A673 (cell line): ENCODE data around the gene TPM3. TPM values are rescaled to one million over a fixed set of nuclear protein-coding genes. Genes with fewer than 3 reads are reported as not detected.

Source experiments
- BruUV-seq: library from RNA; stranded (reverse); fragments of 400-500 nt; replicated peaks from 2 replicates; lab custom pipeline; 2021; lab: Mats Ljungman, UMichigan
- CTCF ChIA-PET: fragments of 300-600 bp; sonication (Branson Sonifier 250); formaldehyde crosslinking; loops from one replicate; lab custom pipeline; 2022; ENCODE audit warnings: antibody characterized with exemption; lab: Charles Lee
- POLR2A ChIA-PET: fragments of 300-600 bp; sonication (Branson Sonifier 250); formaldehyde crosslinking; loops from one replicate; lab custom pipeline; 2022; ENCODE audit warnings: antibody characterized with exemption; ENCODE audit not compliant: low non-redundant PET; lab: Charles Lee
- DNase-seq: peaks from one replicate; pipeline ENCODE4 v3.0.0-alpha.2; 2015; ENCODE audit warnings: low spot score
- H3K27ac ChIP-seq: fragments of 200-600 bp; sonication (generic); 2 replicates; pipeline ENCODE4 v1.5.1; 2016; ENCODE audit warnings: mixed run types, low read depth, mild to moderate bottlenecking, mixed read lengths, antibody characterized with exemption, low read length; ENCODE audit not compliant: poor library complexity, severe bottlenecking
- H3K27me3 ChIP-seq: fragments of 200-600 bp; sonication (generic); replicated peaks from 2 replicates; pipeline ENCODE4 v1.6.1; 2017; ENCODE audit warnings: mixed run types, low read depth, mild to moderate bottlenecking, mixed read lengths, antibody characterized with exemption, low read length; ENCODE audit not compliant: insufficient read depth, poor library complexity
- H3K36me3 ChIP-seq: fragments of 200-600 bp; sonication (generic); 2 replicates; pipeline ENCODE4 v1.6.1; 2016; ENCODE audit warnings: mixed run types, mild to moderate bottlenecking, mixed read lengths, antibody characterized with exemption, low read length; ENCODE audit not compliant: insufficient read depth, poor library complexity, severe bottlenecking
- H3K4me1 ChIP-seq: fragments of 200-600 bp; sonication (generic); 2 replicates; pipeline ENCODE4 v1.6.1; 2017; ENCODE audit warnings: mixed run types, mild to moderate bottlenecking, mixed read lengths, antibody characterized with exemption, low read length; ENCODE audit not compliant: insufficient read depth, poor library complexity, severe bottlenecking
- H3K4me3 ChIP-seq: fragments of 200-600 bp; sonication (generic); 2 replicates; pipeline ENCODE4 v1.5.1; 2016; ENCODE audit warnings: low read depth, mixed run types, mild to moderate bottlenecking, mixed read lengths, low read length; ENCODE audit not compliant: poor library complexity, severe bottlenecking
- H3K9me3 ChIP-seq: fragments of 200-600 bp; sonication (generic); 2 replicates; pipeline ENCODE4 v1.6.1; 2016; ENCODE audit warnings: mixed run types, low read depth, mild to moderate bottlenecking, mixed read lengths, antibody characterized with exemption, low read length; ENCODE audit not compliant: poor library complexity, severe bottlenecking
- CTCF ChIP-seq: fragments of 300-800, 200-600 bp; sonication (generic); conservative IDR thresholded peaks from 2 replicates; pipeline ENCODE4 v1.5.1; 2017; ENCODE audit warnings: low read depth, mild to moderate bottlenecking, antibody characterized with exemption, low read length, moderate library complexity, mixed read lengths
- EZH2 ChIP-seq: fragments of 200-600 bp; sonication (generic); IDR thresholded peaks from 2 replicates; pipeline ENCODE4 v1.6.1; 2017; ENCODE audit warnings: borderline replicate concordance, low read depth, mild to moderate bottlenecking, mixed read lengths, antibody characterized with exemption, low read length; ENCODE audit not compliant: poor library complexity, severe bottlenecking
- intact Hi-C: fragments of 100-400 bp; cut with micrococcal nuclease; formaldehyde crosslinking; loops from one replicate; pipeline ENCODE4 v1.10.0; 2022; ENCODE audit not compliant: unreplicated experiment
- total RNA-seq: library from RNA; stranded (reverse); gene quantifications from 2 replicates; pipeline ENCODE4 v1.2.3, GENCODE V29; 2021

Gene TPM3
- total RNA-seq, 1 experiment from 2014 or later = 746 TPM

GRCh38 chr1:154166207-154166606 lies 25.7 kb downstream of the TPM3 start:
- POLR2A ChIA-PET = no interaction called here
- BruUV-seq = no TSS peak
- no peak for TF ChIP-seq CTCF
- no peak for TF ChIP-seq EZH2
- Histone ChIP-seq H3K9me3 (no peaks in the 10 kb centered on the region), H3K27me3 (no peaks in the 10 kb centered on the region), H3K4me3 (no peak overlapping the region), H3K27ac (no peak overlapping the region), H3K36me3 (peaks cover 93% of the 10 kb centered on the region), H3K4me1 (no peaks in the 10 kb centered on the region)
- DNase-seq = no peak
- intact Hi-C loops = no loop called here
- CTCF ChIA-PET = no interaction called here

DNA sequence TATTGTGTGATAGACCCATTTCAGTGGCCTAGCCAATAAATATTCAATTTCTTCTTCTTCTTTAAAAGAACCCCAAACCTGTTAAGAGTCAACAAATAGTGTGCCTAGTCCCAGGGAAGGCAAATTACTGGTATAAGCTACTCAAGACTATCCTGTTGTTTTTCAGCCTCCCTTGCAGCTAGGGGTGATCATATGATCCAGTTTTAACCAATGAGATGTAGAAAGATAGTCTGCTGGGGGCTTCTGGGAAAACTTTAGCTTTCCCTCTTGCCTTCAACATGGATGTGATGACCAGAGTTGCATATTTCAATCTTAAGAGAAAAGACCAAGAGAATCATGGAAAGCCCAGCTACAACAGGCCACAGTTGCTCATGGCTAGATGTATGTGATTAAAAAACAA lies 32.3 kb downstream of the TPM3 start:
- peaks cover 84% of the 10 kb centered on the region for H3K36me3 ChIP-seq
- intact Hi-C loops = no loop called here
- CTCF ChIA-PET = no interaction called here

DNA sequence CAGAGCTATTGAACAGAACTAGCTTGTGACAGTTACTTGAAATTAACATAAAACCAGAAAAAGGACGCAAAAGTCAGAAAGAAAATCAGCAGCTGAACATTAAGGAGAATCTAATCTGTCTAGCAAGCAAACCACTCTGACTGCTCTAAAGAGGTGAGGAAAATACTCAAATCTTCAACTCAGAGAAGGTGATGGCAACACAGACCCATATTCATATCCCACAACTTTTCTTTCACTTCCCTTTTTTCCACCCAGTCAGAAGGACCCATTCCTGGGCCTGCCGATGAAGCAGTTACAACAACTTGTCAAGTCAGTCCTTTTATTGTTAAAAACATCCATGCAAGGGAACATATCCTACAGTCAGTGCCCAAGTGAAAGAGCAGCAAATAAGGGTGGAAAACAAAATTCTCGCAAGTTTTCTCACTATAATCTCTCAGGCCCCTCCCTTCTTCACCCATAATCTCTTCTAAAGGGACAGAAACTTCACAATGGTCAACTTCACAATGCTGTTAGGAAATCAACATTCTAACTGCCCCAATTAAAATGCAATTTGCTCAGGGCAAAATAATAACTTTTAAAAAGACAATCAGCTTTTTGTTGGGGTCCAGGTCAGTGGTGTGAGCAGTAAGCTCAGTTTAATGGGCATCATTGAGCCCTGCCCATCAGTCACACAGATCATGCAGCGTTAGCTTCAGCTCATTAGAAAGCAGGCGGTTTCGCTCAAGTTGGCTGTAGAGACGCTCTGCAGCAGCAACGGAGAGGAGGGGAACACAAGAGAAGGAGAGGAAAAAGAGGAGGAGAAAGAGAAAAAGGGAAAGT lies 33.4 kb downstream of the TPM3 start:
- H3K27me3 ChIP-seq = no peaks in the 10 kb centered on the region
- H3K9me3 ChIP-seq = no peaks in the 10 kb centered on the region
- ChIA-PET POLR2A (no interaction called here), CTCF (no interaction called here)
- BruUV-seq = no TSS peak
- intact Hi-C loops = no loop called here
- H3K4me3 ChIP-seq = no peak overlapping the region
- H3K36me3 ChIP-seq = peaks cover 77% of the 10 kb centered on the region
- no peak for TF ChIP-seq EZH2
- no peak for TF ChIP-seq CTCF
- H3K4me1 ChIP-seq = peaks cover 7% of the 10 kb centered on the region
- H3K27ac ChIP-seq = peak overlapping the region; percentile 44
- no peak for DNase-seq

More for the DNA sequence above, 32.3 kb downstream of the TPM3 start:
- Histone ChIP-seq H3K4me1 (peaks cover 7% of the 10 kb centered on the region), H3K9me3 (no peaks in the 10 kb centered on the region), H3K27ac (no peak overlapping the region), H3K27me3 (no peaks in the 10 kb centered on the region), H3K4me3 (no peak overlapping the region)
- TF ChIP-seq EZH2 (no peak), CTCF (no peak)
- DNase-seq = no peak
- no TSS peak for BruUV-seq
- POLR2A ChIA-PET = no interaction called here
